Kidney (tissue), 14 donors: Measurements from ENCODE around the gene C6orf89. TPM values are rescaled to one million over a fixed set of nuclear protein-coding genes. Genes with fewer than 3 reads are reported as not detected.
A peak's percentile ranks its signal among the peaks of the same experiment; 100 is the strongest.
"Not testable (repeated sequence)": the region's sequence is repeated elsewhere in the genome, so short reads cannot be mapped to it uniquely, and the experiment has no call there.

Experiments used
- DNase-seq, 5 donors: peaks; one replicate each; pipeline ENCODE4 v3.0.0-alpha.2; 2013 to 2020
- FAIRE-seq: peaks from 2 replicates; lab custom pipeline; 2012; peaks lifted over from hg19 to GRCh38; lab: Jason Lieb, UNC
- H3K27ac ChIP-seq, 2 donors: one replicate each; pipeline ENCODE4 v1.7.0; 2013; ENCODE audit warnings: low read depth in 2 of 2, low read length in 2 of 2, inconsistent platforms in 1 of 2
- H3K27me3 ChIP-seq: one replicate; pipeline ENCODE4 v1.7.1; 2013; ENCODE audit warnings: low read length, inconsistent platforms; ENCODE audit not compliant: control insufficient read depth, insufficient read depth
- H3K36me3 ChIP-seq, 3 donors: one replicate each; pipeline versions ENCODE4 v1.7.0 to v1.7.1; 2013; ENCODE audit warnings: low read length in 3 of 3, control low read depth in 1 of 3, inconsistent platforms in 1 of 3; ENCODE audit not compliant: insufficient read depth in 3 of 3, control insufficient read depth in 2 of 3
- H3K4me1 ChIP-seq, 3 donors: one replicate each; pipeline versions ENCODE4 v1.7.0 to v1.7.1; 2013; ENCODE audit warnings: low read length in 3 of 3, inconsistent platforms in 1 of 3, low read depth in 1 of 3; ENCODE audit not compliant: control insufficient read depth in 2 of 3, insufficient read depth in 2 of 3
- H3K4me3 ChIP-seq, 3 donors: one replicate each; pipeline versions ENCODE4 v1.7.0 to v1.8.1; 2013; ENCODE audit warnings: low read length in 3 of 3, control low read depth in 1 of 3, inconsistent platforms in 1 of 3
- H3K9ac ChIP-seq, 3 donors: one replicate each; pipeline versions ENCODE4 v1.7.0 to v1.7.1; 2013; ENCODE audit warnings: low read length in 3 of 3, control low read depth in 1 of 3, inconsistent platforms in 1 of 3
- H3K9me3 ChIP-seq, 3 donors: one replicate each; pipeline versions ENCODE4 v1.7.0 to v1.7.1; 2013; ENCODE audit warnings: low read length in 3 of 3, control low read depth in 1 of 3, inconsistent platforms in 1 of 3; ENCODE audit not compliant: control insufficient read depth in 2 of 3, insufficient read depth in 1 of 3
- CTCF ChIP-seq: IDR thresholded peaks from 3 replicates; pipeline ENCODE4 v1.5.1; 2012; ENCODE audit warnings: mild to moderate bottlenecking, moderate library complexity, borderline replicate concordance; ENCODE audit not compliant: insufficient read depth; ENCODE audit errors: extremely low read depth
- intact Hi-C: fragments of 100-400 bp; cut with DNase I; formaldehyde crosslinking; loops from one replicate; pipeline ENCODE4 v1.11.1; 2022
- polyA plus RNA-seq: library from polyadenylated mRNA; stranded (reverse); fragments of 350-450 nt; fragmentation: Illumina TruSeq; extraction: RNeasy Lipid Tissue Mini Kit (QIAGEN cat#74804); gene quantifications from one replicate; pipeline ENCODE4 v1.2.3, GENCODE V29; 2014; ENCODE audit warnings: low read depth, low replicate concordance; ENCODE audit not compliant: insufficient read depth
- total RNA-seq: library from RNA; stranded (reverse); fragmentation: NEBNext Ultra II Directional; extraction: Animal tissue kit (Norgen Biotek cat#: 25700); gene quantifications from one replicate; pipeline ENCODE4 v1.2.1, GENCODE V29; 2021
- donor health status: control.
- donor health status: control.
- donor health status: control.
- donor health status: control.
- donor health status: control.
- donor health status: DM: yes; HTN: yes; CAD: no.
- donor health status: Normal renal cell carcinoma (clear cell type).

The C6orf89 gene
- total and polyA plus RNA-seq, 2 donors from 2014 or later = 25.7 to 72.4 TPM

- no peak for FAIRE-seq
- H3K4me1 ChIP-seq = no peaks in the 10 kb centered on the region
- TF ChIP-seq CTCF = no peak
- no peaks in the 10 kb centered on the region for H3K27me3 ChIP-seq
- H3K4me3 ChIP-seq = no peak overlapping the region
- H3K27ac ChIP-seq = no peak overlapping the region
- no peak overlapping the region for H3K9ac ChIP-seq
- H3K9me3 ChIP-seq = no peaks in the 10 kb centered on the region
- DNase-seq = no peak
- H3K36me3 ChIP-seq = no peaks in the 10 kb centered on the region
- intact Hi-C loops = no loop called here
Measured at GRCh38 chr6:36944650-36945049, 58.9 kb downstream of the C6orf89 start.

GRCh38 chr6:36945301-36945700, 59.5 kb downstream of the C6orf89 start:
- Histone ChIP-seq H3K27ac (no peak overlapping the region), H3K36me3 (no peaks in the 10 kb centered on the region), H3K27me3 (no peaks in the 10 kb centered on the region), H3K9ac (no peak overlapping the region), H3K4me1 (no peaks in the 10 kb centered on the region), H3K9me3 (no peaks in the 10 kb centered on the region), H3K4me3 (no peak overlapping the region)
- DNase-seq = no peak
- intact Hi-C loops = no loop called here
- FAIRE-seq = no peak
- no peak for TF ChIP-seq CTCF

GRCh38 chr6:36946526-36946925, 60.8 kb downstream of the C6orf89 start:
- H3K27ac ChIP-seq = no peak overlapping the region
- H3K4me3 ChIP-seq = no peak overlapping the region
- DNase-seq (peak in 1 of 5 donors; percentile 45), FAIRE-seq (no peak)
- H3K36me3 ChIP-seq = no peaks in the 10 kb centered on the region
- H3K4me1 ChIP-seq = no peaks in the 10 kb centered on the region
- no peak for TF ChIP-seq CTCF
- no peaks in the 10 kb centered on the region for H3K9me3 ChIP-seq
- no peaks in the 10 kb centered on the region for H3K27me3 ChIP-seq
- no peak overlapping the region for H3K9ac ChIP-seq
- intact Hi-C loops = no loop called here

DNA sequence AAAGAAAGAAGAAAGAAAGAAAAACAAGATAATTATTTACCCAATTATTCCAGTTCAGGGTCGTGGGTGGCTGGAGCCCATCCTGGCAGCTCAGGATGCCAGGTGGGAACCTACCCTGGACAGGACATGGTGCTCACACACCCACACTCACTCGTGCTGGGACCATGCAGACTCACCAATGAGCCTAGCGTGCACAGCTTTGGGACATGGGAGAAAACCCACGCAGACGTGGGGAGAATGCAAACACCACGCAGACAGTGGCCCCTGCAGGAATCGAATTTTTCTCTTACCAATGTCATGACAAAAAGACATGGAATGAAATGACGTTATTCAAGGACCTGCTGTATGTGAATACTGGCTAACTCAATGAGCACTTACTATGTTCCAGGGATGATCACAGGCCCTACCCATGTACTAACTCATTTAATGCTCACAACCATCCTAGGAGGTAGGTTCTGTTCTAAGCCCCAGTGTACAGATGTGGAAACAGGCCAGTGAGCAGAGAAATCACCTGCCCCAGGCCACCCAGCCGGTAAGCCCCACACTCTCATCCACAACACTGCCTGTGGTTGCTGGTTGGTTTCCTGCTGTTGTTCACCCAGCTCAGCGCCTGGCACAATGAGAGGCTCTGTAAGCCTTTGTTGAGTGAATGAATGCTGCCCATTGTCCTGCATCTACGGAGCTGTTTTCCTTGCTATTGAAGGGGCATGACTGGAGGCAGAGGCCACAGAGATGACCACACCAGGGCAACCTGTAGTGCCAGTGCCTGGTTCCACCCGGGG, 62.0 kb downstream of the C6orf89 start:
- no peak overlapping the region for H3K9ac ChIP-seq
- H3K36me3 ChIP-seq = no peaks in the 10 kb centered on the region
- FAIRE-seq (no peak), DNase-seq (no peak)
- no peak overlapping the region for H3K4me3 ChIP-seq
- H3K27ac ChIP-seq = no peak overlapping the region
- H3K9me3 ChIP-seq = no peaks in the 10 kb centered on the region
- H3K4me1 ChIP-seq = no peaks in the 10 kb centered on the region
- TF ChIP-seq CTCF = no peak
- no peaks in the 10 kb centered on the region for H3K27me3 ChIP-seq
- intact Hi-C loops = no loop called here

DNA sequence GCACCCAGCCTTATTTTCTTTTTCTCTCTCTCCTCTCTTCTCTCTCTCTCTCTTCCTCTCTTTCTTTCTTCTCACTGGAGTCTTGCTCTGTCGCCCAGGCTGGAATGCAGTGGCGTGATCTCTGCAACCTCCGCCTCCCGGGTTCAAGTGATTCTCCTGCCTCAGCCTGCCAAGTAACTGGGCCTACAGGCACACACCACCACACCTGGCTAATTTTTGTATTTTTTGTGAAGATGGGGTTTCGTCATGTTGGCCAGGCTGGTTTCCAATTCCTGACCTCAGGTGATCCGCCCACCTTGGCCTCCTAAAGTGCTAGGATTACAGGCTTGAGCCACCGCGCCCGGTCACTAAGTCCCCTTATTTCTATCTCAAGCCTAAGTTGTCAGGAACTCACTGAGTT, 63.3 kb downstream of the C6orf89 start:
- H3K9ac ChIP-seq, H3K9me3 ChIP-seq, intact Hi-C loops, FAIRE-seq, H3K4me3 ChIP-seq, DNase-seq, H3K4me1 ChIP-seq, H3K27ac ChIP-seq, H3K27me3 ChIP-seq, H3K36me3 ChIP-seq: not testable (repeated sequence)
